DMS79 treated with DMSO at 0.1 percent for 48 hours (cell line): ENCODE measurements around the gene NUMB.
A peak's percentile ranks its signal among the peaks of the same experiment; 100 is the strongest.
"Not testable (repeated sequence)": the region's sequence is repeated elsewhere in the genome, so short reads cannot be mapped to it uniquely, and the experiment has no call there.

Experiments used
- DNase-seq: peaks from one replicate; lab custom pipeline; 2025; lab: John Stamatoyannopoulos, UW

The NUMB gene

DNA sequence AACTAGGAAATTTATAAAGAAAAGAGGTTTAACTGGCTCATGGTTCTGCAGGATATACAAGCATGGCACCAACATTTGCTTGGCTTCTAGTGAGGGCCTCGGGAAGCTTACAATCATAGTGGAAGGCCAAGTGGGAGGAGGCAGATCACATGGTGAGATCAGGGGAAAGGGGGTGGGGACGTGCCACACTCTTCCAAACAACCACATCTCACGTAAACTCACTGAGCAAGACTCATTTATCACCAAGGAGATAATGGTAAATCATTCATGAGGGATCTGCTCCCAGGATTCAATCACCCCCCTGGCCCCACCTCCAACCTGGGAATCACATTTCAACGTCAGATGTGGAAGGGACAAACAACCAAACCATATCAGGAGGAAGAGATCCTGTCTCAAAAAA is 35.8 kb downstream of the NUMB start:
- DNase-seq, result no peak

DNA sequence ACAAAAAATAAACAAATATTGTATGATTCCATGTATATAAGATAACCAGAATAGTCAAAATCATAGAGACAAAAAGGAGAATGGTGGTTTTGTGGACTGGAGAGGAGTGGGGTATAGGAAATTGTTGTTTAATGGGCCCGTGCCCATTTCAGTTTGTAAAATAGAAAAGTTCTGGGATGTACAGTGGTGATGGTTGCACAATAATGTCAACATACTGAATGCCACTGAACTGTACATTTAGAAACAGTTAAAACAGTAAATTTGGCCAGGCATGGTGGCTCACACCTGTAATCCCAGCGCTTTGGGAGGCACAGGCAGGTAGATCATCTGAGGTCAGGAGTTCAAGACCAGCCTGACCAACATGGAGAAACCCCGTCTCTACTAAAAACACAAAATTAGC is 40.1 kb downstream of the NUMB start:
- no peak for DNase-seq

DNA sequence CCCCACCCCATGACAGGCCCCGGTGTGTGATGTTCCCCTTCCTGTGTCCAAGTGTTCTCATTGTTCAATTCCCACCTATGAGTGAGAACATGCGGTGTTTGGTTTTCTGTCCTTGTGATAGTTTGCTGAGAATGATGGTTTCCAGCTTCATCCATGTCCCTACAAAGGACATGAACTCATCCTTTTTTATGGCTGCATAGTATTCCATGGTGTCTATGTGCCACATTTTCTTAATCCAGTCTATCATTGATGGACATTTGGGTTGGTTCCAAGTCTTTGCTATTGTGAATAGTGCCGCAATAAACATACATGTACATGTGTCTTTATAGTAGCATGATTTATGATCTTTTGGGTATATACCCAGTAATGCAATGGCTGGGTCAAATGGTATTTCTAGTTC is 52.1 kb downstream of the NUMB start:
- not testable (repeated sequence) for DNase-seq

DNA sequence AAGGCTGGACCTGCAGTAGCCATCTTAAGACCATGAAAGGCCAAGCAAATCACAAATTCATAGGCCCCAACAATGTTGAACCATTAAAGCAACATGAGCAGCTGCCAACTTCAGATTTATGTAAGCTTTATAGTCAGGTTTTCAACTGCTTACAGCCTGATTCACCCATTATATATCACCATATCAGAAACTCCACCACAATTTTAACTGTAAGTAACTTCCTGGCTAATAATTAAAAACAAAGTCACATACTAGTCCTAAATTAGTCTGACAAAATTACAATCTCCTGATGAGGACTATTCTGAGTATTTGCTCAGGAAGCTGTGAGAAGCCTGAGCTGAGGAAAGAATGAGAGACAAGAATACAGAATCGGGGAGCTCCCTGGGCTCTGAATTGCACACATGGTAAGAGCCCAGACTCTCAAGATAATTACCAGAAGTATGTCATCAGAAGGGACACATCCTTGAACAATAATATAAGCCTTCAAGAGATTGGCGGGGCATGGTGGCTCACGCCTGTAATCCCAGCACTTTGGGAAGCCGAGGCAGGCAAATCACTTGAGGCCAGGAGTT is 55.1 kb downstream of the NUMB start:
- no peak for DNase-seq

DNA sequence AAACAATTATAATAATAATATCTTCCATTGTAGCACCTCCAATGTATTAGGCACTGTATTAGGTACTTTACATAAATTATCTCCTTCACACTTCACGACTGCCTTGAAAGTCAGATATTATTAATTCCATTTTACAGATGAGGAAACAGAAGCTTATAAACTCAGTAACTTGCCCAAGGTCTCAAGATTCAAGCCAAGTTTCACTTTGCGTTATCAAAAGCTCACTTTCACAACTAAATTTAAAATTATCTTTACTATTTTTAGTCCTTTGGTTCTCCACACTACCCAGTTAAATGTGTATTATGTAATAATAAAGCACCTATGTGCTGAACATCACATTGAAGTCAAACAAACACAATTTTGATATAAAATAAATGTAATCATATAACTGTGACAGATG is 55.8 kb downstream of the NUMB start:
- DNase-seq, result no peak

DNA sequence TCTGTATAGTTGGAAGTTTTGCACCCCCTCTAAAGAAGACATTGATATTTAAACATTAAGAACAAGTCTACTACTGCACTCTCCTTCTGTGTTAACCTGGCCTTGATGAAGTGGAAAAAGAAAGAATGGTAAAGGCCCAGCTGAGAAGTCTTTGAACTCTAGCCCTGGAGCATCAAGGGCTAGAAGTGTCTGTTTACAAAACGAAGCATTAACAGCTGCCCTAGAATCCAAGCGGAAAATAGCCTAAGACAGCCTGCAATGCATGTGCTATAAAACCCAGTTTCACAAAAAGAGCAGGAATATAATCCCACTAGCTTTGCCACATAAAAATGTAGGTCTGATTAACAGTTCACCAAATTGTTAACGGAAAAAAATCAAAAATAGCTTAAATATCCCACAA is 60.5 kb downstream of the NUMB start:
- peak; percentile 78 for DNase-seq

DNA sequence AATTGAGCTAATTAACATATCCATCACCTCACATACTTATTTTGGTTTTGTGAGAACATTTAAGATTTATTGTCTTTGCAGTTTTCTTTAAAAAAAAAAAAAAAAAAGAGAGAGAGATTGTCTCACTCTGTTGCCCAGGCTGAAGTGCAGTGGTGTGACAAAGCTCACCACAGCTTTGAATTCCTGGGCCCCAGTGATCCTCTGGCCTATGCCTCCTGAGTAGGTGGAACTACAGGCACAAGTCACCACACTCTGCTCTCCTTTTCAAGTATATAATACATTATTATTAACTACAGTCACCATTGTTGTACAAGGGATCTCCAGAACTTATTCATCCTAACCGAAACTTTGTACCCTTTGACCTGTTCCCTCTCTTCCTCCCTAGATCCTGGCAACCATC is 64.0 kb downstream of the NUMB start:
- no peak for DNase-seq

DNA sequence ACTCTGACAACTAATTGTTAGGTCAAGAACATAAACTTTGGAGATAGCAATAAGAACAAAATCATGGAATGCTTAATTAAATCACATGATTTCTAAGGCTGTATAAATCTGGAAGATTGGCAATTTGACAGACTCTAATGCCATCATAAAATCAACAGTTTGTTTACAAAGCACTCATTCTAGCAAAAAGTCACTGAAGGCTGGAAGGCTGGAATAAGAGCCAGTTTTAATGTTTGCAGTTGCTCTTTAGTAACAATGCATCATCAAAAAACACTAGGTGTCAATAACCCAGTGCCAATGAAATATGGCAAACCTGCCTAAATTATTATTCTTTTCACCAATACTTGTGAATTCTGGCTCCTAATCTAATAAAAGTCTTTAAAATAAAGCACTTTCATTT is 65.0 kb downstream of the NUMB start:
- peak; percentile 83 for DNase-seq

DNA sequence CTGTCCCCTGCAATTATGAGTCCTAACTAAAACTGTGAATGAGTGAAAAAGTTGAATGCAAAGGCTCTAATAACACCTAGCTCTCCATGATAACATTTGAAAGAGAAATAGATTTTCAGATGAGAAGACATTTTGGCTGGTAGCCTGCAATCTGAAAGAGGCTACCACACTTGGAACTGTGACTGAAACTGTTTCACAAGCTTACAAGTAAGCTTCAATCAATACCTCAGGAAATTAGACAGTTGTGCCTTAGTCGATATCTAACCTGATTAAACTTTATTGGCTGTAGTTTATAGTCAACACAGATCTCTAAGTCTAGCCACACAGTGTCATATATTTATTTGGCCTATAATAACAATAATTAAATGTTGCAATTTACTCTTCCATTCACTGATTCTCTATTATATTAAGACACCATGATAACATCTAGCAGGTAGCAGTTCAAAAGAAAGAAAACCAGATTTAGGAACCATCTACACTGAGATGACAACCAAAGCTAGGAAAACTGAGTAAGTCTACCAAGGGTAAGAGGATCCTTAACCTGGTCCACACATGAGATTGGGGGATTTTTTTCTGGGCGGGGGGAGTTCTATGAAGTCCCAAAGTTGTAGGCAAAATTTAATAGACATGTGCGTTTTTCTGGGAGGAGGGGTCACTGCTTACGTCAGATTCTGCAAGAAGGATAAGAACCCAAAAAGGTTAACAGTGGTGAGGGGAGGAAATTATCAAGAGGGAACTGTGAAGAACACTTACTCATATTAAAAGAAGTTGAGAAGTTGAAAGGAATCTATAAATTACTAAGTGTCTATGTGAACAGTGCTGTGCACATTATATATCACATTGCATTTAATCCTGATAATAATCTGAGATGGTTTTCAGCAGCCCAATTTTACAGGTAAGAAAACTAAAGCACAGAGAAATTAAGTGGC is 65.8 kb downstream of the NUMB start:
- DNase-seq, result no peak

DNA sequence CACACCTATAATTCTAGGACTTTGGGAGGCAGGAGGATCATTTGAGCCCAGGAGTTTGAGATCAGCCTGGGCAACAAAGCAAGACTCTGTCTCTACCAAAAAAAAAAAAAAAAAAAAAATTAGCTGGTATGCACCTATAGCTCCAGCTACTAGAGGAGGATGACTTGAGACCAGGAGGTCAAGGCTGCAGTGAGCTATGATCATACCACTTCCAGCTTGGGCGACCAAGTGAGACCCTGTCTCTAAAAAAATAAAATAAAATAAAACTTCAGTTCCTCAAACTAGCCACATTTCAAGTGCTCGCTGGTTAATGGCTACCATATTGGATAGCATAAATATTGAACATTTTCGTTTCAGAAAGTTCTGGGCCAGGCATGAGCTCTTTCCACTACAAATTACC is 70.5 kb downstream of the NUMB start:
- not testable (repeated sequence) for DNase-seq

DNA sequence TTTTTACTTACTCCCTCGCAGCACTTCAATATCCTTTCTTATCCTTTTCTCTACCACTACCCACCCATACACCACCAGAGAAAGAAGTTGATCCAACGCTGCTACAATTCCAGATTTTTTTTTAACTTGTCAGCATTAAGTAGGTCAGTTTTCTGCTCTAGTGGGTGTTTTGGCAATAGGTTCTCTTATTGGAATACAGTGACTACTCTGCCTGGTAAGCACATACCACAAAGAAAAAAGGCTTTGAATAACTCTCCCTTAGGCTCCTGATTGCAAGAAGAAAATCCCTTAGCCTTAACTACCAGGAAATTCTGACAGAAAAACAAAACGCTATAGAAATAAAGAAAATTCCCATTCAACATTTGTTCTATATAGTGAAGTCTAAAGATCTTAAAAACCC is 72.0 kb downstream of the NUMB start:
- no peak for DNase-seq

DNA sequence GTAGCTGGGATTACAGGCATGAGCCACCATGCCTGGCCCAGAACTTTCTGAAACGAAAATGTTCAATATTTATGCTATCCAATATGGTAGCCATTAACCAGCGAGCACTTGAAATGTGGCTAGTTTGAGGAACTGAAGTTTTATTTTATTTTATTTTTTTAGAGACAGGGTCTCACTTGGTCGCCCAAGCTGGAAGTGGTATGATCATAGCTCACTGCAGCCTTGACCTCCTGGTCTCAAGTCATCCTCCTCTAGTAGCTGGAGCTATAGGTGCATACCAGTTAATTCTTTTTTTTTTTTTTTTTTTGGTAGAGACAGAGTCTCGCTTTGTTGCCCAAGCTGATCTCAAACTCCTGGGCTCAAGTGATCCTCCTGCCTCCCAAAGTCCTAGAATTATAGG is 73.3 kb downstream of the NUMB start:
- not testable (repeated sequence) for DNase-seq

DNA sequence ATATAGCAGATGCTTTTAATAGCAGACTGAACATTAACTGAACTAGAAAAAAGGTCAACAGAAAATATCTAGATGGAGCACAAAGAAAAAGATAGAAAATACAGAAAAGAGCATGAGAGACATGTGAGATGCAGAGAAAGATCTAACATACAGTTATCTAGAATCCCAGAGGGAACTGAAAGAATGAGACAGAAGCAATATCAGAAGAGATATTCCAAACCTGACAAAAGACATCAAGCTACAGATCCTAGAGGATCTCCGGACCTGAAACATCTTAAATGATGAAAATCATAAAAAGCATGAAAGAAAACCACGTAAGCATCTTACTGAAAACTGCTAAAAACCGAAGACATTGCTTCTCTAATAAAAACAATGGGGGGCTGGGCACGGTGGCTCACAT is 75.0 kb downstream of the NUMB start:
- no peak for DNase-seq

DNA sequence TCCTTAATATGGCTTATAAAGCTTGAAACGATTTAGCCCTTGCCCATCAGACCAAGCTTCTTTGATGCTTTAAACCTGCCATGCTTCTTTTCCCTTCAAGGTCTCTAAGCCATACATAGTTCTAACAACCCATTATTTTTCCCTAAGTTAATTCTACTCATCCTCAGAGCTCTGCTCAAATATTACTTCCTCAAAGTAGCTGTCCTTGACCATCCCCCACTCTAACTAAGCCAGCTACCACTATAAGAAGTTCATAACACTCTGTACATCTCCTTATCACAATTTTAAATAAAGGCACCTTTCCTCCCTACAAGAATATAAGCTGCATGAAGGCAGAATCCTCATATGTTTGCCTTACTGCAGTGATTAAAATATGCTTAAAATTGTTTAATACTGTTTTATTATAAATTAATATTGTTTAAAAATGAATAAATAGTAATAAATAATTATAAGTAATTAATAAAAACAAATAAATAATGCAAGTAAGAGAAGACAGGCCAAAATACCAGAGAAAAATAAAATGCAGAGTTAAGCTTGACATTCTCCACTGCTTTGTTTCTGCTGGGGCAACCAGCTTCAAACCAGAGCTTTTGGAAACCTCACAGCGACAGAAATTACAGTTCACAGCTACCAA is 76.8 kb downstream of the NUMB start:
- no peak for DNase-seq

DNA sequence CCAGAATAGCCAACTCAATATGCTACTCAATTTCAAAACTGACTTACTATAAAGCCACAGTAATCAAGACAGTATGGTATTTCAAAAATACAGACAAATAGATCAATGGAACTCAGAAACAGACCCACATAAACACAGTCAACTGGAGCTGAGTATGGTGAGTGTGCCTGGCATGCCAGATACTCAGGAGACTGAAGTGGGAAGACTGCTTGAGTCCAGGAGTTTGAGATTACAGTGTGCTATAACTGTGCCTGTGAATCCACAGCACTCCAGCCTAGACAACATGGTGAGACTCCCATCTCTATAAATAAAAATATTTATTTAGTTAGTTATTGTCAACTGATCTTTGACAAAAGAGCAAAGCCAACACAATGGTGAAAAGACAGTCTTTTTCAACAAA is 81.8 kb downstream of the NUMB start:
- DNase-seq, result no peak

DNA sequence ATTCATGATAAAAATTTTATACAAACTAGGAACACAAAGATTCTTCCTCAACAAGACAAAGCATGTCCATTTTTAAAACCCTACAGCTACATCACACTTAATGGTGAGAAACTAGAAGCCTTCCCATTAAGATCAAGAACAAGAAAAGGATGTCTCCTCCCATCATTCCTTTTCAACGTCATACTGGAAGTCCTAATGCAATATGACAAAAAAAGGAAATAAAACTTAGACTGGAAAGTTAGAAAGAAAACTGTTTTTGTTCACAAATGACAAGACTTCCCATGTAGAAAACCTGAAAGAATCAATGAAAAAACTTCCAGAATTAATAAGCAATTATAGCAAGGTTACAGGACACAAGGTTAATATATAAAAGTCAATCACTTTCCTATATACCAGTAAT is 82.5 kb downstream of the NUMB start:
- no peak for DNase-seq

DNA sequence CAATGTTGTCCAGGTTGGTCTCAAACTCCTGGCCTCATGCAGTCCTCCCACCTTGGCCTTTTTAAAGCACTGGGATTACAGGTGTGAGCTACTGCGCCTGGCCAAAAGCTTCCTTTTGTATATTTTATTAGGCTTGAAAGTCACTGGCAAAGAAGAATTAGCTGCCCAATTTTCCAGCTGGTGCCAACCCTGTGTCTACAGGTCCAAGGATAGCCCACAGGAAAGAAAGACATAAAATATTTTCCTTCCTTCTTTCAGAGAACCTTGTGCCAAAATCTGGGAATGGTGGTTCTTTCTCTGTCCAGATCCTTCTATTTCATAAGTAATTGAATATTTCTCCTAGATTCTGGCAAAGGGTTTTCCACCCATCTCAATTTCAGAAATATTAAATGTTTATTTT is 84.1 kb downstream of the NUMB start:
- no peak for DNase-seq

DNA sequence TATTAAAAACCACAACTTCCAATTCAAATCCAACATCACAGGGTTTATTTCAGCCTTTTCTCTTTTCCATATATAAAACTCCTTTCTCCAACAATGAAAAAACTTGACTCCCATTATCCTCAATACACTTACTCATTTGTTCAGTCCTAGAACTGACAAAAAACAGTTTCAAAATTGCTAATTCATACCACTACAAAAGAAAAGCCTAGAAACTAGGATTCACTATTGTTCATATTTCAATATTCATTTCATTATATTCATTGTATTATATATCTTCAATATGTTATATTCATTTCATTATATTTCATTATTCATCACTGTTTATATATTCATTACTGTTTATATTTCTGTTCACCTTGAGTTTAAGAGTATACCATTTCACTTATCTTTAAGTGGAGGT is 85.8 kb downstream of the NUMB start:
- DNase-seq, result no peak

DNA sequence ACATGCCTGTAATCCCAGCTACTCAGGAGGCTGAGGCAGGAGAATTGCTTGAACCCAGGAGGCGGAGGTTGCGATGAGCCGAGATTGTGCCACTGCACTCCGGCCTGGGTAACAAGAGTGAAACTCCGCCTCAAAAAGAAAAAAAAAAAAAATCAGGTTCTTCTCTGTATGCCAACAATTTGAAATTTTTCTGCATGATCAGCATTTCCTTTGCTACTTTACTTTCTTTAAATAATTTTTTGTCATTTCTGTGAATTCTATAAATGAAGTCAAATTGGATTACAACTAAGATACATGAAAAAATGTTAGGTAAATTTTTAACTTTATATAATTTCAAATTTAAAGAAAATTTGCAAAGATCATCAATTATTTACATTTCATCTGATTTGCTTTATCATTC is 87.8 kb downstream of the NUMB start:
- no peak for DNase-seq

DNA sequence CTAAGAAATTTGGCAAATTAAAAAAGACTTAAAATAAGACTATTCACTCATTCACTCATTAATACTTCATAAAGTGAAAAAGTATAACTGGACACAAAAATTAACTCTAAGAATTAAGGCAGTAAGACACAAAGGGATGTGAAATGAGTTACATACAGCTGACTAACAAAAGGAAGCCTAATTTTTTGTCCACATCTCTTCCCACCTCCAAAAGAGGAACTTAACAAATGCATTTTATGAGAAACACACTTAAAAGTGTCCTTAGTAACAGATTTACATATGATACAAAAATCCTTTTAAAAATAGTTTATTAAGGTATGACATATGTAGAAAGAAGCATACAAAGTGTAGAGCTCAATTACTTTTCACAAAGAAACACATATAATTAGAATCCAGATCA is 88.9 kb downstream of the NUMB start:
- no peak for DNase-seq

DNA sequence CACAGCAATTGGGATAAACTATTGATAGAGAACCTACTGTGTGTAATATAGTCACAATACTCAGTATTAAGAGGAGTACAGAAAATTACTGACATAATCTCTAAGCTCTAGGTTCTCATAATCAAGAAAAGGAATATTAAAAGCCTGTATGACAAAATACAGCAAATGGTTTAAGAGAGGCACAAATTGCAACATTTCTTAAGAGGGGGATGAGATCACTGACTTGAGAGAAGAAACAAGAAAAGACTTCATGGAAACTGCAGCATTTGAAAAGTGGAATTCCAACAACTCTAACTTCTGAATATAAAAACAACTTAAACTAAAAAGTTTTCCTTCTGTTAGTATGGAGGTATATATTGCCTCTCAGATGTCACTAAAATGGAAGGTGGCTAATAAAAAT is 89.7 kb downstream of the NUMB start:
- no peak for DNase-seq

DNA sequence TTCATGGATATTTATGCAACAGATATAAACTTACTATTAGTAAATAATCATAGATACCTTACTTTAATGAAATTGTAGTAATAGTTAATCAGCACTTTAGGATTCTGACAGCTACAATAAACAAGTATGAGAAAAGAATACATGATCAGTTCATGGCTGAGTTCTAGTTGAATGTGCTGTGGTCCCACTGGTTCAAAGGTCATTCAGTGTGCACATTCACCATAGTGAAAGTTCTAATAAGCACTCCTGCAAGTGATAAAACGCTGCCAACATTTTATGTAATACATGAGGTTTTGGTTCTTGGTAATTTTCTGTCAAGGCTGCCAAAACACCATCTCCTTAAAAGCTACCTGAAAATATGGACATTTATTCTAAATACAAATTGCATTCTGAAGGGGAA is 92.6 kb downstream of the NUMB start:
- no peak for DNase-seq

DNA sequence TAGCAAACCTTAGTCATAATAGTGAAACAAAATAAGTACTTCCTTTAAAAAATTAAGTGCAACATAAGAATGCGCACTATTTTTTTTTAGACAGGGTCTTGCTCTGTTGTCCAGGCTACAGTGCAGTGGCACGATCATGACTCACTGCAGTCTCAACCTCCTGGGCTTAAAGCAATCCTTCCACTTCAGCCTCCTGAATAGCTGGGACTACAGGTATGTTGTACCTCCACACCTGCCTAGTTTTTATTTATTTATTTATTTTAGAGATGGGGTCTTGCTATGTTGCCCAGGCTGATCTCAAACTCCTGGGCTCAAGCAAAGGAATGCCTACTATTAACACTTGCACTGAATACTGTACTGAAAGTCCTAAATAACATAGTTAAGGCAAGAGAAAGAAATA is 93.8 kb downstream of the NUMB start:
- no peak for DNase-seq
